Heart left ventricle (tissue), 13 donors: Measurements from ENCODE around the gene SPATA33.

Experiments
- CTCF ChIP-seq, 12 donors: fragments of 200-600 bp; sonication (generic) in 4 of 12; IDR thresholded peaks; one replicate each; pipeline versions ENCODE4 v1.5.0 to v1.8.0; 2018 to 2022; ENCODE audit warnings: antibody characterized with exemption in 12 of 12, mild to moderate bottlenecking in 5 of 12
- POLR2A ChIP-seq, 2 donors: fragments of 450-650 bp; IDR thresholded peaks; one replicate each; pipeline ENCODE4 v1.6.1; 2017; ENCODE audit warnings: antibody characterized with exemption in 2 of 2, mild to moderate bottlenecking in 2 of 2, moderate library complexity in 2 of 2
- donor health status: ischemic (EF 13 %, LVEDD 7.1; RV severe dilation, severe dysfunction).
- donor health status: DM: no; HTN: yes; CAD: no.
- donor health status: DM: no; HTN: no; CAD: no.
- donor health status: ischemic (EF 25% LVEDD 6.9; RV normal size, moderate dysfunction).
- donor health status: ischemic (EF 25% LVEDD 5.7; RV mildly dilated, moderate dysfunction).
- donor health status: ischemic (EF 35%, LVEDD 5.7; RV mildly dilated, moderate dysfunction).
- donor health status: nonischemic (EF 11% LVEDD 7.7; RV severe dilation, severe dysfunction).
- donor health status: DM: yes; HTN: yes; CAD: no.
- donor health status: PGD.
- donor health status: ischemic (EF 29% LVEDD 5.4; RV normal size, mild dysfunction).
- donor health status: nonischemic (EF 23%, LVEDD 6.1; RV moderate dilation, normal function).

DNA sequence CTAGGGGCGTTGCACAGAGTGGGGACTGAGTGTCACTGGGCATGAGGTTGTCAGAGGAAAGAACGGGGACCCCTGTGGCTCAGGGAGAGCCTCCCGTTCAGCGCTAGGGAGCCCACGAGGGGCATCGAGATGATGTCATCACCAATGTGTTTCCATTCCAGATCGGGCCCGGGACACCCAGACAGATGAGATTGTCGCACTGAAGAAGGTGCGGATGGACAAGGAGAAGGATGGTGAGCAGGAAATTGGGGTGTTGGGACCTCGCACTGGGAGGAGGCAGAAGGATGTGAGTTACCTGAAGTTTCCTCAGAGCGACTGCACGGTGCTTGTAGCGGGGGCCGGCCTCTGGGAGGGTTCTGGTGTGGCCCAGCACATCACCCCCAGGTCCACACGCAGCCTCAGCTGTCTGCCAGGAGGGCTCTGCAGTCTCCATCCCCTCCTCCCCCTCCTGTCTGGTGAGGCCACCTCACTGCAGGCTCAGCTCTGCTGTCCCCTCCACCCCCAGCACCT lies 32.8 kb downstream of the SPATA33 start:
- TF ChIP-seq CTCF (IDR thresholded peaks at IDR 0.05) (no peak), POLR2A (IDR thresholded peaks at IDR 0.05) (no peak)
